Breast epithelium (tissue), 4 donors: Measurements from ENCODE around the gene MITF. TPM values are rescaled to one million over a fixed set of nuclear protein-coding genes. Genes with fewer than 3 reads are reported as not detected.

Experiments used
- DNase-seq, 2 donors: peaks; one replicate each; pipeline ENCODE4 v3.0.0-alpha.2; 2019; ENCODE audit warnings: low spot score in 2 of 2
- H3K27ac ChIP-seq, 2 donors: fragments of 200-600 bp; sonication (generic) in 1 of 2; one replicate each; pipeline ENCODE4 v1.5.1; 2016 to 2019; ENCODE audit warnings: mild to moderate bottlenecking in 1 of 2
- H3K27me3 ChIP-seq, 2 donors: fragments of 200-600 bp; sonication (generic) in 1 of 2; one replicate each; pipeline versions ENCODE4 v1.5.1 to v1.6.0; 2017 to 2019; ENCODE audit warnings: control low read depth in 1 of 2, mild to moderate bottlenecking in 1 of 2
- H3K36me3 ChIP-seq: fragments of 200-600 bp; one replicate; pipeline ENCODE4 v1.5.1; 2019
- H3K4me1 ChIP-seq, 2 donors: fragments of 200-600 bp; sonication (generic); one replicate each; pipeline ENCODE4 v1.5.1; 2016 to 2019; ENCODE audit warnings: control low read depth in 1 of 2
- H3K4me3 ChIP-seq, 3 donors: fragments of 200-600 bp; sonication (generic); 1 replicate in 2 of 3; 2 replicates in 1 of 3; pipeline ENCODE4 v1.5.1; 2016 to 2019; ENCODE audit warnings: mild to moderate bottlenecking in 3 of 3, moderate library complexity in 2 of 3
- H3K9me3 ChIP-seq, 2 donors: fragments of 200-600 bp; sonication (generic) in 1 of 2; one replicate each; pipeline ENCODE4 v1.5.1; 2016 to 2019; ENCODE audit warnings: control low read depth in 1 of 2
- CTCF ChIP-seq, 3 donors: fragments of 450-650 bp; IDR thresholded peaks; one replicate each; pipeline ENCODE4 v1.5.1; 2016 to 2017; ENCODE audit warnings: antibody characterized with exemption in 3 of 3, mild to moderate bottlenecking in 3 of 3, moderate library complexity in 3 of 3
- POLR2A ChIP-seq: fragments of 450-650 bp; IDR thresholded peaks from one replicate; pipeline ENCODE4 v1.6.1; 2016; ENCODE audit warnings: antibody characterized with exemption, mild to moderate bottlenecking, moderate library complexity
- POLR2AphosphoS5 ChIP-seq, 3 donors: sonication (generic); formaldehyde crosslinking; IDR thresholded peaks; one replicate each; pipeline ENCODE4 v1.6.1; 2017; ENCODE audit warnings: antibody characterized with exemption in 3 of 3
- intact Hi-C: fragments of 100-400 bp; cut with DNase I; formaldehyde crosslinking; loops from one replicate; pipeline ENCODE4 v1.15.1; 2023; ENCODE audit warnings: low total_unique reads
- total RNA-seq, 3 donors: library from RNA; depleted of rRNA; stranded (reverse); fragments of >200 nt; gene quantifications; one replicate each; pipeline ENCODE4 v1.1.0, GENCODE V29; 2016

Gene MITF
- total RNA-seq, 3 donors from 2014 or later: 23.3 to 45.8 (median 25.6) TPM

GRCh38 chr3:69927571-69927970 is 188.3 kb downstream of the MITF start:
- TF ChIP-seq POLR2AphosphoS5 (IDR thresholded peaks at IDR 0.05) (no peak), CTCF (IDR thresholded peaks at IDR 0.05) (no peak), POLR2A (no peak)
- no peaks in the 10 kb centered on the region for H3K9me3 ChIP-seq
- intact Hi-C loops: no loop called here
- DNase-seq: no peak
- no peak overlapping the region for H3K4me3 ChIP-seq
- H3K27me3 ChIP-seq: no peaks in the 10 kb centered on the region
- H3K27ac ChIP-seq: no peak overlapping the region
- H3K36me3 ChIP-seq: no peaks in the 10 kb centered on the region
- no peaks in the 10 kb centered on the region for H3K4me1 ChIP-seq

GRCh38 chr3:69929019-69929418 is 189.8 kb downstream of the MITF start:
- H3K9me3 ChIP-seq: no peaks in the 10 kb centered on the region
- H3K27ac ChIP-seq: no peak overlapping the region
- H3K36me3 ChIP-seq: no peaks in the 10 kb centered on the region
- intact Hi-C loops: no loop called here
- no peaks in the 10 kb centered on the region for H3K4me1 ChIP-seq
- no peak overlapping the region for H3K4me3 ChIP-seq
- no peak for DNase-seq
- TF ChIP-seq CTCF (IDR thresholded peaks at IDR 0.05) (no peak), POLR2AphosphoS5 (IDR thresholded peaks at IDR 0.05) (no peak), POLR2A (no peak)
- no peaks in the 10 kb centered on the region for H3K27me3 ChIP-seq

- no peaks in the 10 kb centered on the region for H3K4me1 ChIP-seq
- TF ChIP-seq POLR2A (no peak), CTCF (IDR thresholded peaks at IDR 0.05) (no peak), POLR2AphosphoS5 (IDR thresholded peaks at IDR 0.05) (no peak)
- no peak overlapping the region for H3K4me3 ChIP-seq
- H3K36me3 ChIP-seq: no peaks in the 10 kb centered on the region
- no peaks in the 10 kb centered on the region for H3K27me3 ChIP-seq
- no peak overlapping the region for H3K27ac ChIP-seq
- DNase-seq: no peak
- no peaks in the 10 kb centered on the region for H3K9me3 ChIP-seq
- intact Hi-C loops: no loop called here
Observed at GRCh38 chr3:69930564-69930963, 191.3 kb downstream of the MITF start.

- Histone ChIP-seq H3K27ac (no peak overlapping the region), H3K27me3 (no peaks in the 10 kb centered on the region), H3K36me3 (no peaks in the 10 kb centered on the region), H3K4me3 (no peak overlapping the region), H3K4me1 (no peaks in the 10 kb centered on the region), H3K9me3 (no peaks in the 10 kb centered on the region)
- DNase-seq: no peak
- intact Hi-C loops: no loop called here
- TF ChIP-seq POLR2A (no peak), POLR2AphosphoS5 (IDR thresholded peaks at IDR 0.05) (no peak), CTCF (IDR thresholded peaks at IDR 0.05) (no peak)
Observed at GRCh38 chr3:69932087-69932486, 192.8 kb downstream of the MITF start.

GRCh38 chr3:69932501-69932900 is 193.2 kb downstream of the MITF start:
- Histone ChIP-seq H3K4me3 (no peak overlapping the region), H3K27ac (no peak overlapping the region), H3K36me3 (no peaks in the 10 kb centered on the region), H3K9me3 (no peaks in the 10 kb centered on the region), H3K4me1 (no peaks in the 10 kb centered on the region), H3K27me3 (no peaks in the 10 kb centered on the region)
- no peak for TF ChIP-seq POLR2A
- no peak for TF ChIP-seq POLR2AphosphoS5 (IDR thresholded peaks at IDR 0.05)
- TF ChIP-seq CTCF (IDR thresholded peaks at IDR 0.05): no peak
- intact Hi-C loops: no loop called here
- no peak for DNase-seq
